Gastroesophageal sphincter (tissue), 3 donors: Measurements from ENCODE around the gene PNLIP.

Experiments used
- CTCF ChIP-seq, 4 experiments: fragments of 200-600 bp in 2 of 4; fragments of 450-650 bp in 2 of 4; sonication (generic) in 1 of 4; IDR thresholded peaks; one replicate each; pipeline ENCODE4 v1.5.1; 2017 to 2019; ENCODE audit warnings: antibody characterized with exemption in 4 of 4, mild to moderate bottlenecking in 2 of 4, moderate library complexity in 2 of 4
- EP300 ChIP-seq: sonication (generic); formaldehyde crosslinking; IDR thresholded peaks from one replicate; pipeline ENCODE4 v1.6.1; 2017; ENCODE audit warnings: antibody characterized with exemption, mild to moderate bottlenecking
- POLR2A ChIP-seq, 2 donors: fragments of 450-650 bp; IDR thresholded peaks; one replicate each; pipeline ENCODE4 v1.6.1; 2017; ENCODE audit warnings: antibody characterized with exemption in 2 of 2, mild to moderate bottlenecking in 2 of 2, moderate library complexity in 1 of 2
- POLR2AphosphoS5 ChIP-seq: sonication (generic); formaldehyde crosslinking; IDR thresholded peaks from one replicate; pipeline ENCODE4 v1.6.1; 2017; ENCODE audit warnings: antibody characterized with exemption

- TF ChIP-seq CTCF (IDR thresholded peaks at IDR 0.05) (no peak), POLR2A (IDR thresholded peaks at IDR 0.05) (no peak), POLR2AphosphoS5 (no peak), EP300 (no peak)
Measured at GRCh38 chr10:116538456-116538855, 7.3 kb upstream of the PNLIP start.
